Small intestine (tissue), 7 donors: ENCODE results near the gene TEC. TPM values are rescaled to one million over a fixed set of nuclear protein-coding genes. Genes with fewer than 3 reads are reported as not detected.

Experiments
- DNase-seq, 2 donors: peaks; one replicate each; pipeline versions ENCODE4 v3.0.0 to v3.0.0-alpha.2; 2013
- FAIRE-seq: peaks from 2 replicates; lab custom pipeline; 2012; peaks lifted over from hg19 to GRCh38; lab: Jason Lieb, UNC
- H3K27ac ChIP-seq, 3 donors: one replicate each; pipeline ENCODE4 v1.5.1; 2013; ENCODE audit warnings: low read length in 2 of 3, mild to moderate bottlenecking in 2 of 3, control low read depth in 1 of 3, inconsistent platforms in 1 of 3, low read depth in 1 of 3, moderate library complexity in 1 of 3
- H3K27me3 ChIP-seq, 3 donors: one replicate each; pipeline ENCODE4 v1.6.1; 2013; ENCODE audit warnings: low read length in 3 of 3, inconsistent platforms in 1 of 3; ENCODE audit not compliant: control insufficient read depth in 3 of 3, insufficient read depth in 3 of 3
- H3K36me3 ChIP-seq, 3 donors: one replicate each; pipeline ENCODE4 v1.6.1; 2013; ENCODE audit warnings: low read length in 3 of 3, inconsistent platforms in 1 of 3, low read depth in 1 of 3, mild to moderate bottlenecking in 1 of 3, moderate library complexity in 1 of 3; ENCODE audit not compliant: control insufficient read depth in 3 of 3, insufficient read depth in 2 of 3
- H3K4me1 ChIP-seq, 3 donors: one replicate each; pipeline ENCODE4 v1.6.1; 2013; ENCODE audit warnings: low read length in 2 of 3, inconsistent platforms in 1 of 3, low read depth in 1 of 3, mild to moderate bottlenecking in 1 of 3, moderate library complexity in 1 of 3; ENCODE audit not compliant: control insufficient read depth in 3 of 3, insufficient read depth in 2 of 3
- H3K4me3 ChIP-seq, 3 donors: one replicate each; pipeline ENCODE4 v1.5.1; 2013; ENCODE audit warnings: low read length in 3 of 3, control low read depth in 1 of 3, inconsistent platforms in 1 of 3, low read depth in 1 of 3, mild to moderate bottlenecking in 1 of 3, moderate library complexity in 1 of 3
- H3K9me3 ChIP-seq, 2 donors: one replicate each; pipeline ENCODE4 v1.6.1; 2013; ENCODE audit warnings: low read depth in 1 of 2, low read length in 1 of 2; ENCODE audit not compliant: control insufficient read depth in 2 of 2, insufficient read depth in 1 of 2
- WGBS, 3 donors: extraction: QIAGEN DNeasy Blood & Tissue Kit; methylation state at CpG; one replicate each; pipeline ENCODE4 v1.1.7; 2013; 5-methylcytosine and 5-hydroxymethylcytosine counted together
- polyA plus RNA-seq, 4 donors: library from polyadenylated mRNA; stranded (reverse) in 3 of 4; unstranded in 1 of 4; fragments of 200-250 nt in 3 of 4; fragments of 120-200 nt in 1 of 4; gene quantifications; one replicate each; pipeline versions ENCODE4 v1.2.1 to v1.2.3, GENCODE V29; 2013
- donor health status: healthy with polysubstance abuse.
- donor health status: control.
- donor health status: control.
- donor health status: Bipolar disorder and iron deficiency.
- donor health status: healthy.

Gene TEC
- polyA plus RNA-seq, 4 donors = 1.3 to 4.5 (median 3.3) TPM

GRCh38 chr4:48215977-48216376 is 53.7 kb downstream of the TEC start:
- Histone ChIP-seq H3K36me3 (no peaks in the 10 kb centered on the region), H3K4me3 (no peak overlapping the region), H3K27me3 (no peaks in the 10 kb centered on the region), H3K27ac (no peak overlapping the region), H3K4me1 (no peaks in the 10 kb centered on the region), H3K9me3 (no peaks in the 10 kb centered on the region)
- 70 to 94% (median 91%) methylated on average over 1 of the region's 1 CpG for WGBS, 3 donors
- FAIRE-seq (no peak), DNase-seq (no peak)

- Histone ChIP-seq H3K27me3 (no peaks in the 10 kb centered on the region), H3K4me3 (no peak overlapping the region), H3K9me3 (no peaks in the 10 kb centered on the region), H3K36me3 (no peaks in the 10 kb centered on the region), H3K27ac (peak overlapping the region in 1 of 3 donors; percentile 11), H3K4me1 (peaks cover 0 to 2% (median 2%) of the 10 kb centered on the region in 3 donors)
- WGBS, 3 donors = 65 to 81% (median 77%) methylated on average over 6 of the region's 6 CpGs
- FAIRE-seq = no peak
- DNase-seq = no peak
Observed at GRCh38 chr4:48212165-48212564, 57.5 kb downstream of the TEC start.

- no peak overlapping the region for H3K4me3 ChIP-seq
- peaks cover 0 to 2% (median 2%) of the 10 kb centered on the region in 3 donors for H3K4me1 ChIP-seq
- H3K27ac ChIP-seq = no peak overlapping the region
- no peaks in the 10 kb centered on the region for H3K9me3 ChIP-seq
- no peaks in the 10 kb centered on the region for H3K36me3 ChIP-seq
- H3K27me3 ChIP-seq = no peaks in the 10 kb centered on the region
- DNase-seq (peak in 1 of 2 donors; percentile 77), FAIRE-seq (no peak)
Observed at GRCh38 chr4:48210966-48211328, 58.7 kb downstream of the TEC start.

- Histone ChIP-seq H3K27me3 (no peaks in the 10 kb centered on the region), H3K36me3 (no peaks in the 10 kb centered on the region), H3K4me1 (peaks cover 0 to 2% (median 2%) of the 10 kb centered on the region in 3 donors), H3K27ac (no peak overlapping the region), H3K9me3 (no peaks in the 10 kb centered on the region), H3K4me3 (no peak overlapping the region)
- DNase-seq (no peak), FAIRE-seq (no peak)
- WGBS, 3 donors = 74 to 98% (median 88%) methylated on average over 2 of the region's 2 CpGs
Observed at GRCh38 chr4:48205626-48206025, 64.0 kb downstream of the TEC start.

GRCh38 chr4:48205107-48205506 is 64.5 kb downstream of the TEC start:
- Histone ChIP-seq H3K27me3 (no peaks in the 10 kb centered on the region), H3K36me3 (no peaks in the 10 kb centered on the region), H3K9me3 (no peaks in the 10 kb centered on the region), H3K4me1 (peaks cover 0 to 2% (median 0%) of the 10 kb centered on the region in 3 donors), H3K27ac (no peak overlapping the region), H3K4me3 (no peak overlapping the region)
- DNase-seq (no peak), FAIRE-seq (no peak)
- WGBS, 3 donors = 81 to 100% (median 84%) methylated on average over 2 of the region's 2 CpGs

GRCh38 chr4:48203819-48204218 is 65.8 kb downstream of the TEC start:
- DNase-seq (no peak), FAIRE-seq (no peak)
- Histone ChIP-seq H3K9me3 (no peaks in the 10 kb centered on the region), H3K36me3 (no peaks in the 10 kb centered on the region), H3K4me3 (no peak overlapping the region), H3K4me1 (no peaks in the 10 kb centered on the region), H3K27me3 (no peaks in the 10 kb centered on the region), H3K27ac (no peak overlapping the region)
- WGBS, 3 donors = 57 to 77% (median 73%) methylated on average over 3 of the region's 3 CpGs

- Histone ChIP-seq H3K36me3 (no peaks in the 10 kb centered on the region), H3K4me1 (peaks cover 0 to 6% (median 3%) of the 10 kb centered on the region in 3 donors), H3K27me3 (no peaks in the 10 kb centered on the region), H3K4me3 (no peak overlapping the region), H3K9me3 (no peaks in the 10 kb centered on the region), H3K27ac (no peak overlapping the region)
- DNase-seq (no peak), FAIRE-seq (no peak)
- 82 to 88% (median 85%) methylated on average over 5 of the region's 5 CpGs for WGBS, 3 donors
Observed at GRCh38 chr4:48197643-48198237, 71.9 kb downstream of the TEC start.

- H3K27ac ChIP-seq = no peak overlapping the region
- H3K4me3 ChIP-seq = no peak overlapping the region
- no peaks in the 10 kb centered on the region for H3K9me3 ChIP-seq
- 78 to 93% (median 87%) methylated on average over 9 of the region's 9 CpGs for WGBS, 3 donors
- peaks cover 0 to 6% (median 3%) of the 10 kb centered on the region in 3 donors for H3K4me1 ChIP-seq
- H3K36me3 ChIP-seq = no peaks in the 10 kb centered on the region
- FAIRE-seq (no peak), DNase-seq (no peak)
- no peaks in the 10 kb centered on the region for H3K27me3 ChIP-seq
Observed at GRCh38 chr4:48196758-48197504, 72.7 kb downstream of the TEC start.
